Rectal smooth muscle tissue (tissue), 1 donor: ENCODE results near the gene EIF5AL1.
"Not testable (repeated sequence)": the region's sequence is repeated elsewhere in the genome, so short reads cannot be mapped to it uniquely, and the experiment has no call there.

ENCODE experiments used
- H3K27ac ChIP-seq: one replicate; pipeline ENCODE4 v1.7.0; 2013; ENCODE audit warnings: low read depth, low read length, inconsistent platforms
- H3K27me3 ChIP-seq: one replicate; pipeline ENCODE4 v1.7.0; 2013; ENCODE audit warnings: low read length; ENCODE audit not compliant: control insufficient read depth, insufficient read depth
- H3K36me3 ChIP-seq: one replicate; pipeline ENCODE4 v1.7.0; 2013; ENCODE audit warnings: low read length; ENCODE audit not compliant: control insufficient read depth, insufficient read depth
- H3K4me1 ChIP-seq: one replicate; pipeline ENCODE4 v1.7.0; 2013; ENCODE audit warnings: low read length; ENCODE audit not compliant: control insufficient read depth, insufficient read depth
- H3K4me3 ChIP-seq: one replicate; pipeline ENCODE4 v1.7.0; 2013; ENCODE audit warnings: low read length
- H3K9ac ChIP-seq: one replicate; pipeline ENCODE4 v1.7.0; 2013; ENCODE audit warnings: low read length

The EIF5AL1 gene

DNA sequence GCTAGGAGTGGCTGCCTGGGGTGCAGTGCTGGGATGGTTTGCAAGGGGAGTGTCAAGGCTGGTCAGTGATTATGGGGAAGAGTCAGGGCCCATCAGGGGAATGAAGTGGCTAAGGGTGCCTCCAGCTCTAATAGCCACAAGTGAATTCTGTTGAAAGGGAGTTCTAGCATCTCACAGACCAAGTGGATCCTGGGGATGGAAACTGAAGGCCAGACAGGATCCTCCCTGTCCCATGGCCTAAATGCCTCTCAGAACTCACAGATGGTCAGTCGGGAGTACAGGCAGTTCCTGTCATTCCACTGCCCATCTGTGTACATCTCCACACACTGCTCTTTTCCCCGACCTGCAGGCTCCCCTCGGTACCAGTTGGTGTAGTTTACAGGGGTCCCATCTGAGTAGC lies 44.6 kb downstream of the EIF5AL1 start:
- not testable (repeated sequence) for H3K4me3 ChIP-seq, H3K27me3 ChIP-seq, H3K4me1 ChIP-seq, H3K9ac ChIP-seq, H3K36me3 ChIP-seq, H3K27ac ChIP-seq

DNA sequence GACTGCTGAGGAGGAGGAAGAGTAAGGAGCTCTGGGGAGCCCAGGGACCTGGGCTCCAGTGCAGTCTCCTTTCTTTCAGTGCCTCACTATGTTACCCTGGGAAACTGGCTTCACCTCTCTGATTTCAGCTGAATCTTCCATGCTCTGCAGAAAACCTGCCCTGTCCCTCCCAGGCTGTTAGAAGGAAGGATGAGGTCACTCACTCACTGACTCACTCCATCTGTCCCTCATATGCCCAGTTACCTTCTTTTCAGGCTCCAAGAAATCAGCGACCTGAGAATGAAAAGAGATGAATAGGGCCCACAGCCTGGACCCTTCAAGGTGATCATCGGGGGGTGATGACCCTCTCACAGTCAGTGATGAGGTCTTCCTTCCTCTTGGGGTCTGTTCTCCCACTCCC lies 47.4 kb downstream of the EIF5AL1 start:
- no peak overlapping the region for H3K27ac ChIP-seq
- H3K27me3 ChIP-seq, result no peaks in the 10 kb centered on the region
- no peak overlapping the region for H3K9ac ChIP-seq
- no peaks in the 10 kb centered on the region for H3K36me3 ChIP-seq
- no peaks in the 10 kb centered on the region for H3K4me1 ChIP-seq
- H3K4me3 ChIP-seq, result no peak overlapping the region

DNA sequence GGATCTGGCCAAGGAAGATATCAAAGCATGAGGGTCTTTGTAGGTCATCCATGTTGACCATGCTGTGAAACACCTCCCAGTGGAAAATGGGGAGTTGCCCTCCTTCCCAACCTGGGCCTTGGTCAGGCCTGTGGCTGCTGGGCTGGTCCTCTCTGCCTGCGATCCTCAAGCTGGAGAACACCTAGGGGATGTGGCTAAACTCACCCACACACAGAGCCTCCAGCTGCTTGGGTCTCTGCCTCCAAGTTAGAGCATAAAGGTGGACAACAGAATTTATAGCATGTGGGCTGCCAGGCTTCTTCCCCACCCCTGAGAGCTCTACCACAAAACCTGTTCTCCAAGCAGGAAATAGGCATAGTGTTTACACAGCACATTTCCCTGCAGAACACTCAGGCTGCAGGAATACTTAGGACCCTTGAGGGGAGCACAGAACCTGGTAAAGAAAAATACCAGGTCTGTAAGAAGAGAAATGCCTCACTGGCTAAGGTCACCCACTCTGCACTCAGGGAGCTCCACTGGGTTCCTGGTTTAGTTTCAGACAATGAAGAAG lies 47.9 kb downstream of the EIF5AL1 start, which contains the start of gene SFTPA2:
TSS of gene SFTPA2 (minus strand) at position 248 of the 550 bp plus-strand sequence. CDS start 924 bp downstream, outside the sequence.
- Histone ChIP-seq H3K9ac (no peak within 1 kb of the TSS), H3K27me3 (no peaks in the 10 kb centered on the region), H3K4me3 (no peak within 1 kb of the TSS), H3K27ac (no peak within 1 kb of the TSS), H3K4me1 (no peaks in the 10 kb centered on the region), H3K36me3 (no peaks in the 10 kb centered on the region)

DNA sequence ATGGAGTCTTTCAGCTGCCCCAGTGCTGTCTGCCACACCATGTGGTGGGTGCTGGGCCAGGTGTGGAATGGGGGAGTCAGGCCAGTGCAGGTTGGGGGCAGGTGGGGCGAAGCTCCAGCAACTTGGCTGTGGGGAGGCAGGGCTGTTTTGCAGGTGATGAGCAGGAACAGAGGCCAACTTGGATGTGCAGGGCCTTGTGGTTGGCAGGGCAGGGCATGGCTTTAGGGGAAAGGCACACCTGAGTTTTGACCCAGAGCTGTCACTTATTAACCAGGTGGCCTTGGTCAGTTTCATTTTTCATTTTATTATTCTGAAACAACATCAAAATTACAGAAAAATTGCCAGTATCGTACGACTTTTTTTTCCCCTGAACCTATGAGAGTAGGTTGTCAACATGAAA lies 48.9 kb downstream of the EIF5AL1 start:
- Histone ChIP-seq H3K27ac (no peak overlapping the region), H3K9ac (no peak overlapping the region)

DNA sequence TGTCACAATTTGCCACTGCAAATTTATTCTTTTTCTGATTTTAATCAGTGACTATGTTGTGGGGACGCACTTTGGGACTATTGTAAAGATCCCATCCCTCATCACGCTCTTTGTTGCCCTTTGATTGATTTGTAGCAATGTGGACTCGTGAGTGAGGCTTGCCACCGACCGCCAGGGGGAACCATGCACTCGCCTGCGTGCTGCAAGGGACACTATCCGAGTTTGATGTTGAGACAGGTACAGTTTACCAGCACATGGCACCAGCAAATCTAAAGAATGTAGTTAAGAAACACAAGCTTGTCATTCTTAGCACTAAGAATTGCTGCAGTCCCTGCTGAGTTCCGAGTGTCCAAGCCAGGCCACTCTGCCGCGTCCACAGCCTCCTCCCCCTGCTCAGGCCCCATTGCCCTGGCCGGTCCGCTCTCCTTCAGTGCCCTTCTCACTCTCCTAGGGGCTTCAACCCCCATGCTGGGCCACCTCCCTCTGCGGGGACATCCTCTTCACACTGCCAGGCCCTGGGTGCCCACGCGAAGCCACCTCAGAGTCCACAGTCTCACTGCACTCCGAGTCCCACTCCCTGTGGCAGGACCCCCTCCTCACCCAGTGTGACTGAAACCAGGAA lies 49.9 kb downstream of the EIF5AL1 start:
- H3K27me3 ChIP-seq, result no peaks in the 10 kb centered on the region
- H3K4me1 ChIP-seq, result no peaks in the 10 kb centered on the region
- no peaks in the 10 kb centered on the region for H3K36me3 ChIP-seq
- H3K27ac ChIP-seq, result no peak overlapping the region
- H3K4me3 ChIP-seq, result no peak overlapping the region
- H3K9ac ChIP-seq, result no peak overlapping the region

More for the DNA sequence above, 48.9 kb downstream of the EIF5AL1 start:
- H3K27me3 ChIP-seq, result no peaks in the 10 kb centered on the region
- no peak overlapping the region for H3K4me3 ChIP-seq
- no peaks in the 10 kb centered on the region for H3K36me3 ChIP-seq
- no peaks in the 10 kb centered on the region for H3K4me1 ChIP-seq

DNA sequence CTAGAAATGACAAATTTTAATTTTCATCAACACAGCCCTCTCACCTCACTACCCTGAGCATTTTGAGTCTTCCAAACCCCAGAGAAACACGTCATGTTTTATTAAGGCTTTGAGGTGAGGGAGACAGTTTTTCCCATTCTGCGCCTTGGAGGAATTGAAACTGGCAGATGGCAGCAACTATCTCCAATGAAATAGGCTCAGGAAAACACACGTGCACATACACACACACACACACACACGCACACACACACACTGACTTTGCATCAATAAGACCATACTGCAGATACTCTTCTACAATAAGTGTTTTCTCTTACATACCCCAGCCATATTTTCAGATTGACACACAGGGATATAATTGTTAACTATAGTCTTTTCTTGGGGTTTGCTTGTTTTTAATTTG lies 51.1 kb downstream of the EIF5AL1 start:
- no peaks in the 10 kb centered on the region for H3K4me1 ChIP-seq
- H3K9ac ChIP-seq, result no peak overlapping the region
- H3K27ac ChIP-seq, result no peak overlapping the region
- H3K27me3 ChIP-seq, result no peaks in the 10 kb centered on the region
- H3K4me3 ChIP-seq, result no peak overlapping the region
- H3K36me3 ChIP-seq, result no peaks in the 10 kb centered on the region
